A549 (cell line): ENCODE results near the gene AP3D1. TPM values are rescaled to one million over a fixed set of nuclear protein-coding genes. Genes with fewer than 3 reads are reported as not detected.

Experiments used
- ATAC-seq, 2 experiments: fragments of 200-7000 bp in 1 of 2; fragments of >200 bp in 1 of 2; cut with Nextera tagmentation in 1 of 2; cut with Tn5 transposase in 1 of 2; 3 replicates each; pipeline versions ENCODE4 v1.8.0 to v1.9.1; 2018 to 2020; ENCODE audit warnings: mild to moderate bottlenecking in 1 of 2, moderate library complexity in 1 of 2
- CTCF ChIA-PET: fragments of 300-600 bp; sonication (Branson Sonifier 250); formaldehyde crosslinking; extraction: SDS; loops from one replicate; lab custom pipeline; 2021; ENCODE audit warnings: antibody characterized with exemption, inconsistent platforms; lab: Yijun Ruan, JAX
- POLR2A ChIA-PET: fragments of 350-600 bp; formaldehyde crosslinking; extraction: SDS; loops from one replicate; lab custom pipeline; 2021; ENCODE audit warnings: antibody characterized with exemption, inconsistent platforms; lab: Yijun Ruan, JAX
- DNase-seq, 2 experiments: peaks; one replicate each; pipeline versions ENCODE4 v3.0.0 to v3.0.0-alpha.2; 2011 to 2016; ENCODE audit warnings: low read depth in 1 of 2, low spot score in 1 of 2
- FAIRE-seq: peaks from 2 replicates; lab custom pipeline; 2011; peaks lifted over from hg19 to GRCh38; lab: Jason Lieb, UNC
- H3K27ac ChIP-seq, 2 experiments: fragments of >200 bp; sonication (Bioruptor Twin); formaldehyde crosslinking; 3 replicates each; pipeline ENCODE4 v1.5.1; 2016 to 2017
- H3K4me1 ChIP-seq: fragments of >200 bp; sonication (Bioruptor Twin); formaldehyde crosslinking; 3 replicates; pipeline ENCODE4 v1.6.1; 2016
- H3K4me2 ChIP-seq: fragments of >200 bp; sonication (Bioruptor Twin); formaldehyde crosslinking; 3 replicates; pipeline ENCODE4 v1.6.1; 2016
- H3K4me3 ChIP-seq: fragments of >200 bp; sonication (Bioruptor Twin); formaldehyde crosslinking; 3 replicates; pipeline ENCODE4 v1.5.1; 2016
- H3K9me3 ChIP-seq: fragments of >200 bp; sonication (Bioruptor Twin); formaldehyde crosslinking; 3 replicates; pipeline ENCODE4 v1.6.1; 2016
- BHLHE40 ChIP-seq: IDR thresholded peaks from 2 replicates; pipeline ENCODE4 v1.6.1; 2012; ENCODE audit warnings: low read depth, low read length, inconsistent platforms
- CBX2 ChIP-seq: fragments of 200-600 bp; sonication (generic); IDR thresholded peaks from 2 replicates; pipeline ENCODE4 v1.6.1; 2016; ENCODE audit warnings: low read depth, mild to moderate bottlenecking, borderline replicate concordance
- CHD2 ChIP-seq: fragments of 150-350 bp; IDR thresholded peaks from 2 replicates; pipeline ENCODE4 v1.6.1; 2014; ENCODE audit warnings: low read length; ENCODE audit not compliant: partially characterized antibody
- EHF ChIP-seq: fragments of 250-450 bp; sonication (Bioruptor Pico); IDR thresholded peaks from 2 replicates; pipeline ENCODE4 v1.5.0; 2020; ENCODE audit warnings: mild to moderate bottlenecking
- EP300 ChIP-seq, 2 experiments: fragments of >200 bp; sonication (Bioruptor Twin); formaldehyde crosslinking; IDR thresholded peaks; 2 replicates in 1 of 2; 3 replicates in 1 of 2; pipeline ENCODE4 v1.6.1; 2016 to 2017
- FOSL2 ChIP-seq, 2 experiments: fragments of 450-650 bp in 1 of 2; fragments of >200 bp in 1 of 2; sonication (Bioruptor Twin) in 1 of 2; formaldehyde crosslinking; IDR thresholded peaks; 2 replicates each; pipeline versions ENCODE4 v1.5.0 to v1.6.1; 2016 to 2020; ENCODE audit warnings: mild to moderate bottlenecking in 1 of 2, moderate library complexity in 1 of 2
- HDAC2 ChIP-seq: fragments of 200-600 bp; sonication (generic); IDR thresholded peaks from 2 replicates; pipeline ENCODE4 v1.6.1; 2016
- HEYL ChIP-seq: fragments of 250-450 bp; sonication (Bioruptor Pico); IDR thresholded peaks from 2 replicates; pipeline ENCODE4 v1.8.0; 2021; ENCODE audit warnings: mild to moderate bottlenecking, moderate library complexity
- HOXB13 ChIP-seq: fragments of 250-450 bp; sonication (Bioruptor Pico); IDR thresholded peaks from 2 replicates; pipeline ENCODE4 v1.5.0; 2020; ENCODE audit warnings: low read depth, mild to moderate bottlenecking, moderate library complexity
- KDM1A ChIP-seq: fragments of 200-600 bp; sonication (generic); IDR thresholded peaks from 2 replicates; pipeline ENCODE4 v1.6.1; 2016; ENCODE audit warnings: low read depth, mild to moderate bottlenecking
- MAFK ChIP-seq: fragments of 450-650 bp; IDR thresholded peaks from 2 replicates; pipeline ENCODE4 v1.6.1; 2014; ENCODE audit not compliant: partially characterized antibody
- MAZ ChIP-seq: fragments of 150-350 bp; IDR thresholded peaks from 2 replicates; pipeline ENCODE4 v1.6.1; 2014; ENCODE audit warnings: antibody characterized with exemption, low read depth, low read length, borderline replicate concordance
- NPAS2 ChIP-seq: fragments of 250-450 bp; sonication (Bioruptor Pico); IDR thresholded peaks from 2 replicates; pipeline ENCODE4 v1.8.0; 2022; ENCODE audit warnings: mild to moderate bottlenecking, moderate library complexity, borderline replicate concordance
- PHF8 ChIP-seq: fragments of 200-600 bp; sonication (generic); IDR thresholded peaks from 2 replicates; pipeline ENCODE4 v1.6.1; 2016; ENCODE audit warnings: low read depth, mild to moderate bottlenecking, antibody characterized with exemption, moderate library complexity, borderline replicate concordance
- RARB ChIP-seq: fragments of 250-450 bp; sonication (Bioruptor Pico); IDR thresholded peaks from 2 replicates; pipeline ENCODE4 v1.8.0; 2021; ENCODE audit warnings: mild to moderate bottlenecking, moderate library complexity
- RFX5 ChIP-seq: fragments of 450-650 bp; IDR thresholded peaks from 2 replicates; pipeline ENCODE4 v1.7.1; 2014; ENCODE audit warnings: antibody characterized with exemption, mild to moderate bottlenecking, moderate library complexity
- ZC3H11A ChIP-seq: fragments of 450-650 bp; IDR thresholded peaks from 2 replicates; pipeline ENCODE4 v1.6.1; 2014; ENCODE audit warnings: antibody characterized with exemption, mild to moderate bottlenecking
- ZNF302 ChIP-seq: fragments of 250-450 bp; sonication (Bioruptor Pico); IDR thresholded peaks from 2 replicates; pipeline ENCODE4 v1.9.0; 2021; ENCODE audit warnings: inconsistent platforms, mild to moderate bottlenecking, moderate library complexity
- ZSCAN20 ChIP-seq: fragments of 250-450 bp; sonication (Bioruptor Pico); IDR thresholded peaks from 2 replicates; pipeline ENCODE4 v1.8.0; 2022; ENCODE audit warnings: mild to moderate bottlenecking, moderate library complexity
- WGBS: methylation state at CpG from one replicate; pipeline ENCODE4 v1.1.6; 2017; ENCODE audit errors: missing lambda C conversion rate; 5-methylcytosine and 5-hydroxymethylcytosine counted together
- polyA plus RNA-seq, 4 experiments: library from polyadenylated mRNA; depleted of rRNA in 3 of 4; stranded (reverse); fragments of >200 nt; fragmentation: RNase III in 1 of 4; extraction: RNeasy Plus Mini Kit Qiagen cat#74134 plus additional on column Dnase treatment in 1 of 4; gene quantifications; 2 replicates in 3 of 4; 3 replicates in 1 of 4; pipeline ENCODE4 v1.2.3, GENCODE V29; 2011 to 2017
- TF ChIP-seq, protein P1 (sequence below): fragments of 150-350 bp; IDR thresholded peaks from 2 replicates; pipeline ENCODE4 v1.6.1; 2014; ENCODE audit warnings: low read depth, mild to moderate bottlenecking, low read length
- TF ChIP-seq, protein P2 (sequence below): fragments of 200-600 bp; sonication (generic); IDR thresholded peaks from 2 replicates; pipeline ENCODE4 v1.6.1; 2016; ENCODE audit warnings: antibody characterized with exemption, mild to moderate bottlenecking, moderate library complexity

The AP3D1 gene
- polyA plus RNA-seq, 2 of the 4 experiments (the other 2 are of a cell fraction): 44.4 to 66.9 TPM

DNA sequence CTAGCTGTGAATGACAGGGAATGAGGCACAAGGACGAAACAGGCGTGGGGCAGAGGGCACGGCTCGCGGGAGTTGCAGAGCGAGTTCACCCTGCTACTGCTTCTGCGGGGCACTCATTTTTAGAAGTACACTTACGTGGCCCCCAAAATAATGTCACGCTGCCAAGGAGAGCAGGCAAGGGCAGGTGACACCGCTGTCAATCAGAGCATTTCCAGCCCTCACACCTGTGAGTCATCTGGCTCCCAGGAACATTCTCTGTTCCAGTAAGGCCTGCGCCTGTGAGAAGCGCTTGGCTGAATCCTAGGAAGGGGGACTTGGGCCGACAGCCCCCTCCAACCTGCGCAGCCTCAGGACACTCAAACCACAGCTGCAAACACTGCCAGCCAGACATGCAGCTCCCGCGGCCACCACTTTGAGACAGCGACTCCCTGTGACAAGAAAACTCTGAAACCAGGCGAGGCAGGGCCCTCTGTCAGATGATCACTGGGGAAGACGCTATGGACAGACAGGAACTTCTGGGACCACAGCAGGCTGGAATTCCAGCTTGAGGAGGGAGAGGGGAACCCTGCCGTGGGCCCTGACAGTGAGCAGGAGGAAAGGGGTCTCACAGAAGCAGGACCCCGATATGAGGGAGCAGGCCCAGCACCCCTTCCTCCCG is 25.1 kb upstream of the AP3D1 start (continued):
- TF ChIP-seq EP300 (IDR thresholded peaks at IDR 0.05) (no peak), PHF8 (no peak), ZSCAN20 (CRISPR knock-in tag) (no peak), RFX5 (no peak)
- TF ChIP-seq, protein P1, sequence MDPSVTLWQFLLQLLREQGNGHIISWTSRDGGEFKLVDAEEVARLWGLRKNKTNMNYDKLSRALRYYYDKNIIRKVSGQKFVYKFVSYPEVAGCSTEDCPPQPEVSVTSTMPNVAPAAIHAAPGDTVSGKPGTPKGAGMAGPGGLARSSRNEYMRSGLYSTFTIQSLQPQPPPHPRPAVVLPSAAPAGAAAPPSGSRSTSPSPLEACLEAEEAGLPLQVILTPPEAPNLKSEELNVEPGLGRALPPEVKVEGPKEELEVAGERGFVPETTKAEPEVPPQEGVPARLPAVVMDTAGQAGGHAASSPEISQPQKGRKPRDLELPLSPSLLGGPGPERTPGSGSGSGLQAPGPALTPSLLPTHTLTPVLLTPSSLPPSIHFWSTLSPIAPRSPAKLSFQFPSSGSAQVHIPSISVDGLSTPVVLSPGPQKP: no peak

DNA sequence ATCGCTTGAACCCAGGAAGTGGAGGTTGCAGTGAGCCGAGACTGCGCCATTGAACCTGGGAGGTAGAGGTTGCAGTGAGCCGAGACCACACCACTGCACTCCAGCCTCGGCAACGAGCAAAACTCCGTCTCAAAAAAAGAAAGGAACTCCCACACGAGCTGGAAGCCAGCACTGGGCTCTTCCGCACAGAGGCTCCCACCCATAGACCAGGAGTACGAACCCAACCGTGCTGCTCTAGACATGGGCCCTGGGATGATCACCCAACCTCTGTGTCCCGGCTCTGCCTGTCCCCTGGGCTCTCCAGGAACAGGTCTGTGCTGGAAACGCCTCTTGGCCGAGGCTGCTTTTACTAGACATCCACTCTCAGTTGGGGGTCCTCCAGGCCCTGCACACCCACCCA is 24.4 kb upstream of the AP3D1 start:
- FAIRE-seq (no peak), ATAC-seq (no peak), DNase-seq (no peak)
- POLR2A ChIA-PET: no interaction called here
- Histone ChIP-seq H3K4me2 (no peak overlapping the region), H3K9me3 (no peaks in the 10 kb centered on the region), H3K4me3 (no peak overlapping the region), H3K4me1 (peaks cover 19% of the 10 kb centered on the region), H3K27ac (no peak overlapping the region)
- 90% methylated on average over 12 of the region's 14 CpGs for WGBS
- TF ChIP-seq CBX2: no peak
- no peak for TF ChIP-seq ZNF302
- TF ChIP-seq, protein P2, sequence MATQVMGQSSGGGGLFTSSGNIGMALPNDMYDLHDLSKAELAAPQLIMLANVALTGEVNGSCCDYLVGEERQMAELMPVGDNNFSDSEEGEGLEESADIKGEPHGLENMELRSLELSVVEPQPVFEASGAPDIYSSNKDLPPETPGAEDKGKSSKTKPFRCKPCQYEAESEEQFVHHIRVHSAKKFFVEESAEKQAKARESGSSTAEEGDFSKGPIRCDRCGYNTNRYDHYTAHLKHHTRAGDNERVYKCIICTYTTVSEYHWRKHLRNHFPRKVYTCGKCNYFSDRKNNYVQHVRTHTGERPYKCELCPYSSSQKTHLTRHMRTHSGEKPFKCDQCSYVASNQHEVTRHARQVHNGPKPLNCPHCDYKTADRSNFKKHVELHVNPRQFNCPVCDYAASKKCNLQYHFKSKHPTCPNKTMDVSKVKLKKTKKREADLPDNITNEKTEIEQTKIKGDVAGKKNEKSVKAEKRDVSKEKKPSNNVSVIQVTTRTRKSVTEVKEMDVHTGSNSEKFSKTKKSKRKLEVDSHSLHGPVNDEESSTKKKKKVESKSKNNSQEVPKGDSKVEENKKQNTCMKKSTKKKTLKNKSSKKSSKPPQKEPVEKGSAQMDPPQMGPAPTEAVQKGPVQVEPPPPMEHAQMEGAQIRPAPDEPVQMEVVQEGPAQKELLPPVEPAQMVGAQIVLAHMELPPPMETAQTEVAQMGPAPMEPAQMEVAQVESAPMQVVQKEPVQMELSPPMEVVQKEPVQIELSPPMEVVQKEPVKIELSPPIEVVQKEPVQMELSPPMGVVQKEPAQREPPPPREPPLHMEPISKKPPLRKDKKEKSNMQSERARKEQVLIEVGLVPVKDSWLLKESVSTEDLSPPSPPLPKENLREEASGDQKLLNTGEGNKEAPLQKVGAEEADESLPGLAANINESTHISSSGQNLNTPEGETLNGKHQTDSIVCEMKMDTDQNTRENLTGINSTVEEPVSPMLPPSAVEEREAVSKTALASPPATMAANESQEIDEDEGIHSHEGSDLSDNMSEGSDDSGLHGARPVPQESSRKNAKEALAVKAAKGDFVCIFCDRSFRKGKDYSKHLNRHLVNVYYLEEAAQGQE: no peak
- no peak for TF ChIP-seq MAZ
- TF ChIP-seq HDAC2: no peak
- TF ChIP-seq NPAS2 (CRISPR knock-in tag): no peak
- no peak for TF ChIP-seq RFX5
- no peak for TF ChIP-seq MAFK
- CTCF ChIA-PET: interaction anchor here (0.5 kb wide), 1 partner anchor 32 kb away, joined by 4 read pairs; no protein-coding TSS in a partner anchor

DNA sequence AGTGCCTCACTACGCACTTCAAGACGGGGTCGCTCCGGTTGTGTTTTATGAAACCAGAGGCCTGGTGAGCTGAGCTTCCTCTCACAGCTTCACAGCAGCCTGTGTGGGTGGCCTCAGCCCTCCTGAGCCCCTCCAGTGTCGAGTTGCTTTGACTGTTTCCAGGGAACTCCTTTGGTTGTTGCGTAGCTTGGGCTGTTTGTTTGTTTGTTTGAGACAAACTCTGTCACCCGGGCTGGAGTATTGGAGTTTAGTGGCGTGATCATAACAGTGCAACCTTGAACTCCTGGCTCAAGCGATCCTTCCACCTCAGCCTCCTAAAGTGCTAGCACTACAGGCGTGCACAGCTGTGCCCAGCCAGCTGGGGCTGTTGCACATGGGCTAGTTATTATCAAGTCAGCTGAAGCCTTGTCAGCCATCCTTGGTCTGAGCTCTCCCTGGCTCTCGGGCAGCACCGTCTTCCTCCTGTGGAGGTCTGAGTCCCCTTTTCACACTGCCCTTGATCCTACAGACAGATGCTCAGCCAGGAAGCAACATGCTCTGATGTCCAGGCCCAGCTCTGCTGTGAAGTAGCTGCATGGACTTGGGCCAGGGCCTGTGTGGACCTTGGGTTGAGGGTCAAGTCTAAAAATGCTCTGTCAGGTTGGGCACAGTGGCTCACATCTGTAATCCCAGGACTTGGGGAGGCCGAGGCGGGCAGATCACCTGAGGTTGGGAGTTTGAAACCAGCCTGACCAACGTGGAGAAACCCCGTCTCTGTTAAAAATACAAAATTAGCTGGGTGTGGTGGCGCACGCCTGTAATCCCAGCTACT is 22.6 kb upstream of the AP3D1 start:
- POLR2A ChIA-PET: no interaction called here
- CTCF ChIA-PET: interaction anchor here (0.7 kb wide), 1 partner anchor 37 kb away, joined by 3 read pairs; no protein-coding TSS in a partner anchor
- Histone ChIP-seq H3K9me3 (no peaks in the 10 kb centered on the region), H3K4me3 (no peak overlapping the region), H3K4me2 (no peak overlapping the region), H3K27ac (no peak overlapping the region), H3K4me1 (peaks cover 35% of the 10 kb centered on the region)
- TF ChIP-seq RARB (no peak), EHF (CRISPR knock-in tag) (no peak), FOSL2 (IDR thresholded peaks at IDR 0.05) (no peak), FOSL2 (CRISPR knock-in tag; IDR thresholded peaks at IDR 0.05) (no peak), MAZ (no peak), KDM1A (no peak), HEYL (CRISPR knock-in tag) (no peak), BHLHE40 (no peak), ZC3H11A (no peak), HOXB13 (CRISPR knock-in tag) (no peak), NPAS2 (CRISPR knock-in tag) (no peak), CHD2 (no peak)
- TF ChIP-seq, protein P2: no peak
- TF ChIP-seq, protein P1: no peak
- FAIRE-seq (no peak), ATAC-seq (no peak), DNase-seq (no peak)
- WGBS: 94% methylated on average over 18 of the region's 18 CpGs
